ENCODE measurements around the gene FITM1.

GRCh38 chr14:24145690-24146452 is 15.4 kb downstream of the FITM1 start:
- no peak for TF ChIP-seq CTCF (IDR thresholded peaks at IDR 0.05; ENCODE audit: low read length)
- no peak for TF ChIP-seq EZH2 (IDR thresholded peaks at IDR 0.05; ENCODE audit: borderline replicate concordance, low read length)
